B cell (primary cell): ENCODE data around the gene RIMKLB.

ENCODE experiments used
- EZH2 ChIP-seq: IDR thresholded peaks from 2 replicates; pipeline ENCODE4 v1.6.1; 2012; ENCODE audit warnings: borderline replicate concordance, low read depth, mild to moderate bottlenecking, moderate library complexity, low read length; ENCODE audit not compliant: insufficient read depth, poor library complexity, severe bottlenecking
- TF ChIP-seq, protein P1 (sequence below): fragments of 200-600 bp; IDR thresholded peaks from one replicate; pipeline ENCODE4 v1.8.0; 2022; ENCODE audit warnings: antibody characterized with exemption, mild to moderate bottlenecking

DNA sequence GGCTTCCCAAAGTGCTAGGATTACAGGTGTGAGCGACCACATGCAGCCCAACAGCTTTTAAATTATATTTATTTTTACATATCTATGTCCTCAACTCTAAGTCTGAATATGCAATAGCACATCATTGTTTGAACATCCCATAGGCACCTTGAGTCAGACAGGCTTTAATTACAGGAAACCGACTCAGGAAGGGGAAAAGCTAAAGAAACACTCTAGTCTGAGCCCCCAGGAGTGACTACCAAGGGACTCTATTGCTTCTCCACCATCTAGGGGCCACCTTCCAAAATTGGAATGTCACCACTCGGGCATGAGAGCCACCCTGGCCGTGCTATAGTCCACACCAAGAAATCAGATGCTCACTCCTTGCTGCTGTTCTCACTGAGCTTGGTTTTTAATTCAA, 21.1 kb upstream of the RIMKLB start:
- TF ChIP-seq, protein P1, sequence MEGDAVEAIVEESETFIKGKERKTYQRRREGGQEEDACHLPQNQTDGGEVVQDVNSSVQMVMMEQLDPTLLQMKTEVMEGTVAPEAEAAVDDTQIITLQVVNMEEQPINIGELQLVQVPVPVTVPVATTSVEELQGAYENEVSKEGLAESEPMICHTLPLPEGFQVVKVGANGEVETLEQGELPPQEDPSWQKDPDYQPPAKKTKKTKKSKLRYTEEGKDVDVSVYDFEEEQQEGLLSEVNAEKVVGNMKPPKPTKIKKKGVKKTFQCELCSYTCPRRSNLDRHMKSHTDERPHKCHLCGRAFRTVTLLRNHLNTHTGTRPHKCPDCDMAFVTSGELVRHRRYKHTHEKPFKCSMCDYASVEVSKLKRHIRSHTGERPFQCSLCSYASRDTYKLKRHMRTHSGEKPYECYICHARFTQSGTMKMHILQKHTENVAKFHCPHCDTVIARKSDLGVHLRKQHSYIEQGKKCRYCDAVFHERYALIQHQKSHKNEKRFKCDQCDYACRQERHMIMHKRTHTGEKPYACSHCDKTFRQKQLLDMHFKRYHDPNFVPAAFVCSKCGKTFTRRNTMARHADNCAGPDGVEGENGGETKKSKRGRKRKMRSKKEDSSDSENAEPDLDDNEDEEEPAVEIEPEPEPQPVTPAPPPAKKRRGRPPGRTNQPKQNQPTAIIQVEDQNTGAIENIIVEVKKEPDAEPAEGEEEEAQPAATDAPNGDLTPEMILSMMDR = no peak
- TF ChIP-seq EZH2 = no peak
